DOHH2 (cell line): ENCODE results near the gene WRAP73.

Source experiments
- EZH2phosphoT487 ChIP-seq: fragments of 200-600 bp; sonication (generic); IDR thresholded peaks from 2 replicates; pipeline ENCODE4 v1.6.1; 2017; ENCODE audit warnings: borderline replicate concordance, mild to moderate bottlenecking, antibody characterized with exemption, low read length, moderate library complexity, mixed read lengths
- TF ChIP-seq, protein P1 (sequence below): fragments of 200-600 bp; sonication (generic); IDR thresholded peaks from one replicate; pipeline ENCODE4 v1.5.1; 2014; ENCODE audit warnings: antibody characterized with exemption, mild to moderate bottlenecking, low read depth, low read length; ENCODE audit not compliant: poor library complexity, severe bottlenecking

GRCh38 chr1:3588395-3588794 is 61.5 kb downstream of the WRAP73 start:
- TF ChIP-seq, protein P1, sequence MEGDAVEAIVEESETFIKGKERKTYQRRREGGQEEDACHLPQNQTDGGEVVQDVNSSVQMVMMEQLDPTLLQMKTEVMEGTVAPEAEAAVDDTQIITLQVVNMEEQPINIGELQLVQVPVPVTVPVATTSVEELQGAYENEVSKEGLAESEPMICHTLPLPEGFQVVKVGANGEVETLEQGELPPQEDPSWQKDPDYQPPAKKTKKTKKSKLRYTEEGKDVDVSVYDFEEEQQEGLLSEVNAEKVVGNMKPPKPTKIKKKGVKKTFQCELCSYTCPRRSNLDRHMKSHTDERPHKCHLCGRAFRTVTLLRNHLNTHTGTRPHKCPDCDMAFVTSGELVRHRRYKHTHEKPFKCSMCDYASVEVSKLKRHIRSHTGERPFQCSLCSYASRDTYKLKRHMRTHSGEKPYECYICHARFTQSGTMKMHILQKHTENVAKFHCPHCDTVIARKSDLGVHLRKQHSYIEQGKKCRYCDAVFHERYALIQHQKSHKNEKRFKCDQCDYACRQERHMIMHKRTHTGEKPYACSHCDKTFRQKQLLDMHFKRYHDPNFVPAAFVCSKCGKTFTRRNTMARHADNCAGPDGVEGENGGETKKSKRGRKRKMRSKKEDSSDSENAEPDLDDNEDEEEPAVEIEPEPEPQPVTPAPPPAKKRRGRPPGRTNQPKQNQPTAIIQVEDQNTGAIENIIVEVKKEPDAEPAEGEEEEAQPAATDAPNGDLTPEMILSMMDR: no peak
- TF ChIP-seq EZH2phosphoT487: no peak
